ENCODE results near the gene ATP1A3.
"Not testable (repeated sequence)": the region's sequence is repeated elsewhere in the genome, so short reads cannot be mapped to it uniquely, and the experiment has no call there.

Gene ATP1A3

DNA sequence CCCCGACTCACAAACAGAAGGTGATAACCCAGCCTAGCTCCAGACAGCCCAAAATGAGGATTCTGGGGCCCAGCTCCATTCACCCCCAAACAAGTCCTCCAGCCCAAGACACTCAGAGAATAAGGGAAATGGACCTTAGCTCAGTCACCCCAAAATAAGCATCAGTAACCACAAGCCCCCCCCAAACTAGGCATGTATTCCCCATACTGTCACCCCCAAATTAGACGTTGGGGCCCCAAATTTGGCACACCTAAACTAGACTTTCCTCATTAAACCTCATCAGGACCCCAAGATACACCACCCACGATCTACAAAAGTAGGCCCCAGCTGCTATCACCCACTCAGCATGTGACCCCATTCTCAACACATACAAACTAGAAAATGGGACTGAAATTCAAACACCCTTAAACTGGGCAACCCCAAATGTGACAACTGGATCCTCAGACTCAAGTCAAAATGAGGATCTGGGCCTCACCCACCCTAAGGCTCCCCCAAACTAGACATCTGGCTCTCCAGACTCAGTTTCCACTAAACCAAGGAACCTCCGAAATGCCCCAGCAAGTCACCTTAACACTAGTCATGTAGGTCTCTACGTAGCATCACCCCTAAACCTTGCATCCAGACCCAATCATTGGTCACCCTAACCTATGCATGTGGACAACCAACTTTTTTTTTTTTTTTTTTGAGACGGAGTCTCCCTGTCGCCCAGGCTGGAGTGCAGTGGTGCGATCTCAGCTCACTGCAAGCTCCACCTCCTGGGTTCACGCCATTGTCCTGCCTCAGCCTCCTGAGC is 52.4 kb downstream of the ATP1A3 start:
- H3K4me3 ChIP-seq (ENCODE audit: low read length), result no peak overlapping the region
- DNase-seq (ENCODE audit: low read depth), result no peak
- TF ChIP-seq, protein P1, sequence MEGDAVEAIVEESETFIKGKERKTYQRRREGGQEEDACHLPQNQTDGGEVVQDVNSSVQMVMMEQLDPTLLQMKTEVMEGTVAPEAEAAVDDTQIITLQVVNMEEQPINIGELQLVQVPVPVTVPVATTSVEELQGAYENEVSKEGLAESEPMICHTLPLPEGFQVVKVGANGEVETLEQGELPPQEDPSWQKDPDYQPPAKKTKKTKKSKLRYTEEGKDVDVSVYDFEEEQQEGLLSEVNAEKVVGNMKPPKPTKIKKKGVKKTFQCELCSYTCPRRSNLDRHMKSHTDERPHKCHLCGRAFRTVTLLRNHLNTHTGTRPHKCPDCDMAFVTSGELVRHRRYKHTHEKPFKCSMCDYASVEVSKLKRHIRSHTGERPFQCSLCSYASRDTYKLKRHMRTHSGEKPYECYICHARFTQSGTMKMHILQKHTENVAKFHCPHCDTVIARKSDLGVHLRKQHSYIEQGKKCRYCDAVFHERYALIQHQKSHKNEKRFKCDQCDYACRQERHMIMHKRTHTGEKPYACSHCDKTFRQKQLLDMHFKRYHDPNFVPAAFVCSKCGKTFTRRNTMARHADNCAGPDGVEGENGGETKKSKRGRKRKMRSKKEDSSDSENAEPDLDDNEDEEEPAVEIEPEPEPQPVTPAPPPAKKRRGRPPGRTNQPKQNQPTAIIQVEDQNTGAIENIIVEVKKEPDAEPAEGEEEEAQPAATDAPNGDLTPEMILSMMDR (conservative IDR thresholded peaks at IDR 0.05; ENCODE audit: low read length), result no peak

DNA sequence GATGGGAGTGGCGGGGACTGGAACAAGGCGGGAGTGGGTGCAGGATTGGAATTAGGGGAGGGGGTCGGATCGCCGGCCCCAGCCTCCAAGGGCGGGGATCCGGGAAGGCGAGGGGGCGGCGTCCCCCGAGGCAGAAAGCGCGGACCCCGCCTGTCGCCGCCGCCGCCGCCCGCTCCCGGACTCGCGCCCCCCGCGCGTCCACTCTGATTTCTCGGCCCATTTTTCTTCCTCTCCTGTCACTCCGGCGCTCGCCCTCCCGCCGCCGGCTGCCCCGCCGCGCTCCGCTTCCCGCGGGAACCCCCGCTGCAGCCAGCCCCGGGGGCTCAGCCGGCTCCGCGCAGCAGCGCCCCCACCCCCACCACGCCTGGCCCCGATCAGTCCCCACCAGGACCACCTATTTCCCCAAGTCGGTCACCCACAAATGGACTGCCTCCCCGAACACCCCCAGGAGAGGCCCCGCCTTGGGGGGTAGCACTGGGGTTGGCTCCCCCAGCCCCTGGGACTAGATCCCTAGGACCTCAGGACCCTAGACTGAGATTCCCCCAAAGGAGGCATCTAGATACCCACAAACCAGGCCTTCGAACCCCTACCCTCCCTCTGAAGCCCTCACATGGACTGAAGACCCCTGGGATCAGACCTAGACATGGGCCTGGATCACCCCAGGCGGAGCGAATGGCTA is 53.2 kb downstream of the ATP1A3 start:
- TF ChIP-seq, protein P1 (conservative IDR thresholded peaks at IDR 0.05; ENCODE audit: low read length), result no peak
- H3K4me3 ChIP-seq (ENCODE audit: low read length), result peak overlapping the region; percentile 62
- DNase-seq (ENCODE audit: low read depth), result no peak

DNA sequence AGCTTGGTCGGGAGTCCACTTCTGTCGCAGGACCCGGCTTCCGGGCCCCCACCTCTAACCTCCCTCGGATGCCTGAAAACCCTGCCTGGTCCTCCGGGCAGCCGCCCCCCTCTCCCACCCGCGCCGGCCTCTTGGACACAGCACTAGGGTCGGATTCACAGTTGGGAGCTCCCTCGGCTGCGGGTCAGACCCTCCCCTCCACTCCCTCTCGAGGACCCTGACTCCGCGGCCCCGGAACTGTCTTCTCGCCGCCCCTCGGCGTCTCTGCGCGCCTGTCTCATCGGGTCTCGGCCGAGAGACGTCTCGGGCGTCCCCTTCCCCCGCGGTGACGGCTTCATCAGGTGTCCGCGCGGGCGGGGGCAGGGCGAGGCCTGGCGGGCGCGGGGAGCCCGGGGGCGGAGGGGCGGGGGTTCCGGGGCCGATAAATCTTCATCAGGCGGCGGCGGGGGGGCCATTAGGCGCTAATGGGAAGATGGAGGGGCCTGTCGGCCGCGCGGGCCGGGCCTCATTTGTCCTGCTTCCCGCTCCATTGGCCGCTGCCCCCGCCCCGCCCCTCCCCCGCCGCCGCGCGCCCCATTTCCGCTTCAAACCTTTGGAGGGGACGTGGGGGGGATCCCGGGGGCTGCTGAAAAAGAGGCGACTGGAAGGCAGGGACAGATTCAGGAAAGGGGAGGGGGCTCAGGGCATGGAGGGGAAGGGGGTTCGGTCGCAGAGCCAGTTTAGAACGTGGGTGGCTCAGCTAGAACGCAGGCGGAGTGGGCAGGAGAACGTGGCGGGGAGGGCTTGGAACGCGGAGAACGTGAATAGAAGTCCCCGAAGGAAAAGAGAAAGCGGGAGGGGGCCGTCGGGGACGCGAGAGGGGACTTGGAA is 53.9 kb downstream of the ATP1A3 start:
- H3K4me3 ChIP-seq (ENCODE audit: low read length), result peak overlapping the region; percentile 62
- no peak for DNase-seq (ENCODE audit: low read depth)
- TF ChIP-seq, protein P1 (conservative IDR thresholded peaks at IDR 0.05; ENCODE audit: low read length), result no peak

DNA sequence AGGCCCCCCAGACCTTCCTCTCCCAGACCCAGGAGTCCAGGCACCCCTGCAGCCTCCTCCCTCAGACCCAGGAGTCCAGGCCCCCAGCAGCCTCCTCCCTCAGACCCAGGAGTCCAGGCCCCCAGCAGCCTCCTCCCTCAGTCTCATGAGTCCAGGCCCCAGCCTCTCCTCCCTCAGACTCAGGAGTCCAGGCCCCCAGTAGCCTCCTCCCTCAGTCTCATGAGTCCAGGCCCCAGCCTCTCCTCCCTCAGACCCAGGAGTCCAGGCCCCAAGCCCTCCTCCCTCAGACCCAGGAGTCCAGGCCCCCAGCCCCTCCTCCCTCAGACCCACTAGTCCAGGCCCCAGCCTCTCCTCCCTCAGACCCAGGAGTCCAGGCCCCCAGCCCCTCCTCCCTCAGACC is 54.8 kb downstream of the ATP1A3 start:
- DNase-seq (ENCODE audit: low read depth), result not testable (repeated sequence)

DNA sequence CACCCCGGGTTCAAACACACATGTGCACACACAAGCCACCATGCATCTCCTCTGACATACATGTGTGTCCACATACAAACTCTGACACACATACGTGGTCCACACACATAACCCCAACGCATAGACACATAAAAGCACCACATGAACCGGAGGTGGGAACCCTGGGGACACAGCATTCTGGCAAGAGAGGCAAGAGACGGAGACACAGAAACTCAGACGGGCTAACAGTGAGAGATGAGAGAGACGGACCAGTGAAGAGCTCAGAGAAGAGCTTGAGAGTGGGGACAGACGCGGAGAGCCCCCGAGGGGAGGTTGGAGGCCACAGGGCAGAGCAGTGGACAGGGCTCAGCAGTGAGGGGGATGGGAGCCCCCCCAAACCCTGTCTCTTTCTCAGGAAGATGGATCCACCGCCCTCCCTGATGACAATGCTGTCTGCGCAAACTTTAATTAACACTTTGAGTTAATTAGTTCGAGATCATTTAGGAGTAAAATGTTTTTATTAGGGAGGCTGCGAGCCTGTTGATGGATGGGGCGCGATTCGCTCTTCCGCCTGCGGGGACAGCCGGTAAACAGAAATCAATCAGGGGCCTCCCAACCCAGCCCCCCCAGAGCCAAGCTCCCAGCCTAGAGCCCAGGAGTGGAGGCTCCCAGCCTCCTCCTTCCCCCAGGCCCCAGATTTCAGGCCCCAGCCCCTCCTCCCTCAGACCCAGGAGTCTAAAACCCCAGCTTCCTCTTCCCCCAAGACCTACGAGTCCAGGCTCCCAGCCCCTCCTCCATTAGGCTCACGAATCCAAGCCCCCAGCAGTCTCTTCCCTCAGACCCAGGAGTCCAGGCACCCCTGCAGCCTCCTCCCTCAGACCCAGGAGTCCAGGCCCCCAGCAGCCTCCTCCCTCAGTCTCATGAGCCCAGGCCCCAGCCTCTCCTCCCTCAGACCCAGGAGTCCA is 56.2 kb downstream of the ATP1A3 start:
- TF ChIP-seq, protein P1 (conservative IDR thresholded peaks at IDR 0.05; ENCODE audit: low read length), result no peak; the same call in 1 of the 2 replicates
- H3K4me3 ChIP-seq (ENCODE audit: low read length), result no peak overlapping the region
- no peak for DNase-seq (ENCODE audit: low read depth)

More for the DNA sequence above, 54.8 kb downstream of the ATP1A3 start:
- not testable (repeated sequence) for H3K4me3 ChIP-seq (ENCODE audit: low read length)

DNA sequence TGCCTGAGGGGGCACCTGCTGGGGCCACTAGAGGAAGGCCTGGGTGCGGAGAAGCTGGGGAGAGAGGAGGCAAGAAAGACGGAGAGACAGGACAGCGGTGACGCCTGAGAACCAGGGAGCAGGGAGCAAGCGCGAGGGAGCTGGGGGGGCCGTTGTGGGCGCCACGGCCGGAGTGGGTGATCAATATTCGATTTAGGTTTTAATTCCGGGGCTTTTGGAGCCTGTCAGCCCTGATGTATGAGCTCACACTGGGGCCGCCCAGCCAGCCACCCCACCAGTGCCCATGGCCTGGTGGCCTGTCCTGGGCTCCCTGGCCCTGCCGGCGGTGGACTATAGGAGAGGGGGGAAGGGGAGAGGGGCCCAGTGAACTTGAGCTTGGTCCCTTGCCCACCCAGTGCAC is 57.1 kb downstream of the ATP1A3 start:
- TF ChIP-seq, protein P1 (conservative IDR thresholded peaks at IDR 0.05; ENCODE audit: low read length), result no peak
- no peak for DNase-seq (ENCODE audit: low read depth)
- no peak overlapping the region for H3K4me3 ChIP-seq (ENCODE audit: low read length)
